ENCODE results near the gene NCK2. TPM values are rescaled to one million over a fixed set of nuclear protein-coding genes. Genes with fewer than 3 reads are reported as not detected.

Gene NCK2
- total RNA-seq, 2 donors from 2014 or later: 31.7 to 39.3 TPM

- DNase-seq (ENCODE audit: low spot score): no peak
- TF ChIP-seq CTCF (IDR thresholded peaks at IDR 0.05): no peak
- no peaks in the 10 kb centered on the region for H3K4me1 ChIP-seq
Measured at GRCh38 chr2:105721991-105722511, 22.7 kb upstream of the NCK2 start.

GRCh38 chr2:105722726-105723297 lies 21.9 kb upstream of the NCK2 start:
- Histone ChIP-seq H3K4me3 (no peak overlapping the region), H3K4me1 (no peaks in the 10 kb centered on the region), H3K9me3 (peaks cover 0 to 7% of the 10 kb centered on the region in 2 donors), H3K27me3 (no peaks in the 10 kb centered on the region), H3K27ac (no peak overlapping the region), H3K36me3 (no peaks in the 10 kb centered on the region)
- no peak for DNase-seq (ENCODE audit: low spot score)
- no peak for TF ChIP-seq CTCF (IDR thresholded peaks at IDR 0.05)

More at GRCh38 chr2:105721991-105722511, 22.7 kb upstream of the NCK2 start:
- H3K27ac ChIP-seq: no peak overlapping the region
- no peaks in the 10 kb centered on the region for H3K27me3 ChIP-seq
- H3K36me3 ChIP-seq: no peaks in the 10 kb centered on the region
- peaks cover 0 to under 1% of the 10 kb centered on the region in 2 donors for H3K9me3 ChIP-seq
- no peak overlapping the region for H3K4me3 ChIP-seq

- Histone ChIP-seq H3K9me3 (peaks cover 0 to 7% of the 10 kb centered on the region in 2 donors), H3K36me3 (no peaks in the 10 kb centered on the region), H3K27ac (no peak overlapping the region), H3K4me3 (no peak overlapping the region), H3K4me1 (no peaks in the 10 kb centered on the region), H3K27me3 (no peaks in the 10 kb centered on the region)
- no peak for DNase-seq (ENCODE audit: low spot score)
- no peak for TF ChIP-seq CTCF (IDR thresholded peaks at IDR 0.05)
Measured at GRCh38 chr2:105723431-105723830, 21.3 kb upstream of the NCK2 start.

- no peak overlapping the region for H3K27ac ChIP-seq
- H3K27me3 ChIP-seq: no peaks in the 10 kb centered on the region
- peaks cover 0 to 8% of the 10 kb centered on the region in 2 donors for H3K9me3 ChIP-seq
- no peak overlapping the region for H3K4me3 ChIP-seq
- no peak for DNase-seq (ENCODE audit: low spot score)
- no peak for TF ChIP-seq CTCF (IDR thresholded peaks at IDR 0.05)
- H3K36me3 ChIP-seq: no peaks in the 10 kb centered on the region
- H3K4me1 ChIP-seq: no peaks in the 10 kb centered on the region
Measured at GRCh38 chr2:105725388-105725787, 19.3 kb upstream of the NCK2 start.

- Histone ChIP-seq H3K9me3 (peaks cover 0 to 11% of the 10 kb centered on the region in 2 donors), H3K4me3 (no peak overlapping the region), H3K4me1 (peaks cover 0 to 5% of the 10 kb centered on the region in 2 donors), H3K27ac (no peak overlapping the region), H3K36me3 (no peaks in the 10 kb centered on the region), H3K27me3 (no peaks in the 10 kb centered on the region)
- no peak for TF ChIP-seq CTCF (IDR thresholded peaks at IDR 0.05)
- DNase-seq (ENCODE audit: low spot score): no peak
Measured at GRCh38 chr2:105730170-105730569, 14.5 kb upstream of the NCK2 start.

GRCh38 chr2:105731511-105731910 lies 13.2 kb upstream of the NCK2 start:
- no peak overlapping the region for H3K27ac ChIP-seq
- no peaks in the 10 kb centered on the region for H3K27me3 ChIP-seq
- peaks cover 0 to 5% of the 10 kb centered on the region in 2 donors for H3K4me1 ChIP-seq
- no peaks in the 10 kb centered on the region for H3K36me3 ChIP-seq
- no peak for DNase-seq (ENCODE audit: low spot score)
- H3K4me3 ChIP-seq: no peak overlapping the region
- no peak for TF ChIP-seq CTCF (IDR thresholded peaks at IDR 0.05)
- peaks cover 0 to 11% of the 10 kb centered on the region in 2 donors for H3K9me3 ChIP-seq
